Glomerular visceral epithelial cell (primary cell): ENCODE measurements around the gene CEACAM6.
"Not testable (repeated sequence)": the region's sequence is repeated elsewhere in the genome, so short reads cannot be mapped to it uniquely, and the experiment has no call there.

Source experiments
- DNase-seq: peaks from one replicate; pipeline ENCODE4 v3.0.0-alpha.2; 2016; ENCODE audit errors: extremely low spot score

Gene CEACAM6

DNA sequence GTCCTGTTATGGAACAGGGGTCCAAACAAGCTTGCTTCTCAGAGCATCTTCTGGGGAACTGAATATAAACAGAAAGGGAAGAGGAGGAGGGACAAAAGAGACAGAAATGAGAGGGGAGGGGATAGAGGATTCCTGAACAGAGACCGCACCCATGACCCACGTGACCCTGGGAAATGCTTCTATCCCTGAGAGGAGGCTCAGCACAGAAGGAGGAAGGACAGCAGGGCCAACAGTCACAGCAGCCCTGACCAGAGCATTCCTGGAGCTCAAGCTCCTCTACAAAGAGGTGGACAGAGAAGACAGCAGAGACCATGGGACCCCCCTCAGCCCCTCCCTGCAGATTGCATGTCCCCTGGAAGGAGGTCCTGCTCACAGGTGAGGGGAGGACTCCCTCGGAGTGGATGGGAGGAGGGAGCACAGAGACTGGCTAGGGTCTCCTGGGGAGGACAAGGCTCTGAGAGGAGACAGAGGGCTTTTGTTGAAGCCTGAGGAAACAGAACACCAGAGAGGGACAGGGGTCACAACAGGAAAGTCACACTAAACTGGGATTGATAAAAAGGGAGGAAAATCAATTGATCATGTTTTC, at the start of gene CEACAM6:
Gene CEACAM6 (plus strand): TSS at position 203 of the 586 bp plus-strand sequence. CDS start 109 bp downstream, at position 312.
- no peak for DNase-seq

- peak; percentile 42 for DNase-seq
Observed at GRCh38 chr19:41706741-41707501, 48.4 kb upstream of the CEACAM6 start.

- DNase-seq = no peak
Observed at GRCh38 chr19:41707502-41707812, 47.9 kb upstream of the CEACAM6 start.

- no peak for DNase-seq
Observed at GRCh38 chr19:41707871-41708371, 47.4 kb upstream of the CEACAM6 start.

GRCh38 chr19:41708481-41708880, 46.8 kb upstream of the CEACAM6 start, which contains the start of gene CEACAM5:
CEACAM5 (plus strand) TSS chr19:41708626; CDS start chr19:41708732, 106 bp downstream.
- DNase-seq = no peak

DNA sequence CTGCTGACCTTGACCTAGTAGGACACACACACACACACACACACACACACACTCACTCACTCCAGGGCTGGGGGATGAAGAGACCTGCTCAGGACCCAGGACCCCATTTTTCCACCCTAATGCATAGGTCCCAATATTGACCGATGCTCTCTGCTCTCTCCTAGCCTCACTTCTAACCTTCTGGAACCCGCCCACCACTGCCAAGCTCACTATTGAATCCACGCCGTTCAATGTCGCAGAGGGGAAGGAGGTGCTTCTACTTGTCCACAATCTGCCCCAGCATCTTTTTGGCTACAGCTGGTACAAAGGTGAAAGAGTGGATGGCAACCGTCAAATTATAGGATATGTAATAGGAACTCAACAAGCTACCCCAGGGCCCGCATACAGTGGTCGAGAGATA, 45.8 kb upstream of the CEACAM6 start:
- DNase-seq = not testable (repeated sequence)

DNA sequence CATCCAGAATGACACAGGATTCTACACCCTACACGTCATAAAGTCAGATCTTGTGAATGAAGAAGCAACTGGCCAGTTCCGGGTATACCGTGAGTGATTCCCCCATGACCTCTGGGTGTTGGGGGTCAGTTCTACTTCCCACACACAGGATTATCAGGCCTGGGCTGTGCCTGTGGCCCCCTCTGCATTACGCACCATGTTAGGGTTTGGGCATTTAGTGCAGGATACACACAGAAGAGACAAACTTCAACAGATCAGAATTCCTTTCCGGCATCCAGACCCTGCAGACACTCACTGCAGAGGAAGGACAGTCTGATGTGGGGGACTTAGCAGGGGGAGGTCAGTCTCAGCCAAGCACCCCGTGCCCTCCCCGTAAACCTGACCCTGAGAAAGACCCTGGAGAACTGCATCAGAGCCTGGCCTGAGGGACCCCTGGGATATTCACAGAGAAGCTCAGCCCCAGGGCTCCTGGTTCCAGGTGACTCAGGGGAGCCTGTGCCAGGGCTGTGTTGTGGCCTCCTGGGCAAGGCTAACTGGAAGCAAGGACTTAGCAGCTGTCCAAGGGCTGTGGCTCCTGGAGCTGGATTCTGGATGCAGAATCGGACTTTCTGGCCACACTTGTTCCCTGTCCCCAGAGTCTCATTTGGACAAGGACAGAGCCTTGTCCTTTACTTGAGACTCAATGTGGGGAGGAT, 45.2 kb upstream of the CEACAM6 start:
- DNase-seq = no peak

DNA sequence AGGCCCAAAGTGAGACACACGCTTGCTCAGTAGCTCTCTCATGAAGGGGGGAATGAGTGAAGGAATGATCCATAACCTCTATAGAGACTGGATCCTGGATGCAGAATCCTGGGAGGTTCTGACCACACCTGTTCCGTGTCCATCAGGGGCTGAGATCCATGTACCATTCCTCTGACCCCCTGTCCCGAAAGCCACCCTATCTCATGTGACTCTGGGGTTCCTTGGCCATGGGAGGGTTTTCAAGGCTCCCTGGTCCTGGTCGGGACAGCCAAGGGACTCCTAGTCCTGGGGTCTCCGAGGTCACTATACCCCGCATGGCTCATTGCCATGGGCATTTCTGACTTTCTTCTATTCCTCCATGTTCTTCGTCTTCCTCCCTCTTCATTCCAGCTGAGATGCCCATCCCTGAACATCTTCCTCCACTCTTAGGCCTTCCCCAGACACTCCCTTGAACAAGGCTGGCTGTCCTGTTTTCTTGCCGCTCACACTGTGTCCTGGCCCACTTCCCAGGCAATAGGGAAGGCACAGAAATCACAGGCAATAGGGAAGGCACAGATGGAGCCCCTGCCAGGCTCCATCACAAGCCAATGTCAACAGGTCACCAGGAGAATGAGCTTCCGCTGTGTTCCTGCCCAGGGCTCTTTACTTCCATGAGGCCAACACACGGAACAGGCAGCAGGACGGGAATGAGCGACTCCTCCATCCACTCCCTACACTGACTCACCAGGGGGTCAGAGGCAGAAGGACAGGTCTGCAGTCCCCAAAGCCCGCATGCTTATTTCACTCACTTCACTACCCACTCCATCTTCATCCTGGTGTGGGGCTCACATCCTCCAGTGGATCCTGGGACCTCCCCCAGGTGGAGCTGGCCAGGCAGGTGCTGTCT, 43.7 kb upstream of the CEACAM6 start:
- DNase-seq = no peak

- no peak for DNase-seq
Observed at GRCh38 chr19:41714598-41714997, 40.7 kb upstream of the CEACAM6 start.

DNA sequence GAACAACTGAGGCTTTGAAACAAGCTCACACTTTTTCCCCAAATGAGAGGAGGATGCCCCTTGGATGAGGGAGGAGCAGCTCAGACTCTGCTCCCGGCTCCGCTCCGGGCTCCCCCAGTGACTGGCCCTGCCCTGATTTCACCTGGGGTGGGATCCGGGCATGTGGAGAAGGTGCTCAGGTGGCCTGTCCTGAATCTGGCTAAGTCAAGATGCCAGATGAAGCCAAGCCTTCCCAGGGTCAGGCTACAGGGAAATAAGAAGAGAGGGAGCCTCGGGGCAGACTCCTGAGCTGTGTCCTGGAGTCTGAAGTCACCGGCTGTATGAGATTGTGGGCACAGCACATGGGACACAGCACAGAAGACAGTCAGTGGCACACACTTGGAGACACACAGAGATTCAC, 36.6 kb upstream of the CEACAM6 start:
- no peak for DNase-seq

DNA sequence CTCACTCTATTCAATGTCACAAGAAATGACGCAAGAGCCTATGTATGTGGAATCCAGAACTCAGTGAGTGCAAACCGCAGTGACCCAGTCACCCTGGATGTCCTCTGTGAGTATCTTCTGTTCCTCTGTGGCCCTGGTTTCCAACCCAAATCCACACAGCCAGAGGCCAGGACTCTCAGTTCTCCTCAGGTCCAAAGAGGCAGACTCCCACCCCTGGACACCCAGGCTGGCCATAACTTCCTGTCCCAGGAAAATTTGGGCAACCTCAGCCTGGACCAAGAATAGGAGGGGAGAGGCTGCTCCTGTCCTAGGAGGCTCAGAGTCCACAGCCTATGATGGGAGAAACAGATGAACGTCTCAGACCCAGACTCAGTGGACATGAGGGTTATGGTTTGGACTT, 35.2 kb upstream of the CEACAM6 start:
- DNase-seq = no peak

- no peak for DNase-seq
Observed at GRCh38 chr19:41726493-41726892, 28.8 kb upstream of the CEACAM6 start.

DNA sequence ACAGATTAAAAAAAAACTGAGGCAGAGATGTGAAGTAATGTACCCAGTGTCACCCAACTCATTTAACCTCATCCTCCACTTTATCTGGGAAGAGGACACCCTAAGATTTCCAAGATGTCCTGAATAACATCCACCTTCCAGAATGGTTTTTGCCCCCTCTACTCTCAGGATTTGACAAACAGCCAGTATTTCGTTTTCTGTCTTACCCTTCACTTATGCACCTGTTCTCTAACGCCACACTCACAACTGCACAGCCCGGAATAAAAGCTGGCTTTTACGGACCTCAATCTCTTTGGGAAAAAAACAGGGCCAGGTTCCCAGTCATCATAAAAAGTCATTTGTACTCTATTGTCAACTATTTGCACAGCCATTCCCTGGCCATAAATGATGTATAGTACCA, 21.2 kb upstream of the CEACAM6 start:
- no peak for DNase-seq

GRCh38 chr19:41734585-41734984, 20.7 kb upstream of the CEACAM6 start:
- DNase-seq = no peak

GRCh38 chr19:41735071-41735600, 20.2 kb upstream of the CEACAM6 start:
- DNase-seq = no peak

DNA sequence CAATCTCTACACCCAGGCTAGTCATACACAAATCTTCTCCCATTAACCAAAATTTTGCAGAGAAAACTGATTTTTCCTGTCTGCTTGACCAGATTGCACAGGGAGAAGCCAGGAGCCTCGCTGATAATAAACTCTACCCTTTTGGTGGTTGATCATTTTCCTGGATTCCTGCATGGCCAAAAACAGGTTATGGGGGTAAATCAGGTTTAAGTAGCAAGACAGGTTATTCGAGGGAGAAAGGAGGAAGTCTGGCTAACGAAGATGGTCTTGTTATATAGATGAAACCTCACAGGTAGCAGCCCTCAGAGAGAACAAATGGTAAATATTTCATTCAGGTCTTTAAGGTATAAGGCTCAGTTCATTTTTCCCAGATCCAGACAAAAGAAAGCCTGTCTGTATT, 16.0 kb upstream of the CEACAM6 start:
- DNase-seq = no peak

DNA sequence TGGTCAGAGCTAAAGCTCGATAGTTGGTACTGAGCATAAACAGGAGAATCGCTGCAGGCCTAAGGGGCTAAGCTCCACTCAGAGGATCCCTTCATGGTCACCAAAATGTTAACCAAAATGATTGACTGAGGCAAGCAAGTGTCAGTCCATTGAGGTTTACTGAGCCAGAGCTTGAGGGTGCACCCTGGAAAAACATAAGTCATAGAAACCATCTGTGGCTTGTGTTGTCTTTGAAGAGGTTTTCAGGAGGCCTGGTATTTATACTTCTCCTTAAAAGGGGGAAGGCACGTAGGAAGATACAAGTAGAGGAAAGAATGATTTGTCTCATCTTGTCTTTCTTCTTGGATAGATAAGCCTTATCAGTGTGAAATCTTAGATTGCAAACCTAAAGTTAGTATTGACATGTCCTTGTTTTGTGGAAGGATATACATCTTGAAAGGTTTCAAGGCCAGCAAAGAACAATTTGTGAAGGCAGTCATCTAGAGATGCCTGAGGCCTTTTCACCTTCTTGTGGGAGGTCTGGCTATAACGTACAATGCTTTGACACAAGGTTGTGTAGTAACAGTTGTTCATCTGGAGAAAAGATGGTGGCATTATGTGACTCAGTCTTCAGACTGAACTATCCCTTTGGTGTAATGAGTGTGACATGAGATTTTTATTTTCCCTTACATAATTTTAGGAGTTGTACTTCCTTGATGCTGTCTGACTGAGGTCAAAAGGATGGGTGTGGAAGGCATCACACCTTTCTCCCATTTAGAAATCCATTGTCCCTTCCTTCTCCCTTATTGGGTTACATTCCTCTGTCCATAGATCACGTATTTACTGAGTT, 14.7 kb upstream of the CEACAM6 start:
- no peak for DNase-seq

DNA sequence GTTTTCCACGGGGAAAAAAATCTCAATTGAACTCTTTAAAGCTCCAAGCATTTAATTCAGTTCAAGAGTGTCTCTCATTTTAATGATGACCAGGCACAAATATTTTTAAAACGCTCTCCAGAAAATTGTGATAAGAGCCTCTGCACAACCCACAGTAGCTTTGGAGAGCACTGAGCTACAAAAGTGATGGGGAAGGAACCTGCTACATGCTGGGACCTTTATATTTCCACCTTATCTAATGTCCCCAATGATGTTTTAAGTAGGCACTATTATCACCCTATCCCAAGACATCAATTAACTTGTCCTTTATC, 14.1 kb upstream of the CEACAM6 start:
- no peak for DNase-seq

GRCh38 chr19:41744850-41745249, 10.5 kb upstream of the CEACAM6 start:
- no peak for DNase-seq

GRCh38 chr19:41745756-41746155, 9.6 kb upstream of the CEACAM6 start:
- DNase-seq = no peak
